Glomerular visceral epithelial cell (primary cell): ENCODE results near the gene AIG1.
"Not testable (repeated sequence)": the region's sequence is repeated elsewhere in the genome, so short reads cannot be mapped to it uniquely, and the experiment has no call there.

Experiments
- DNase-seq: peaks from one replicate; pipeline ENCODE4 v3.0.0-alpha.2; 2016; ENCODE audit errors: extremely low spot score

Gene AIG1

DNA sequence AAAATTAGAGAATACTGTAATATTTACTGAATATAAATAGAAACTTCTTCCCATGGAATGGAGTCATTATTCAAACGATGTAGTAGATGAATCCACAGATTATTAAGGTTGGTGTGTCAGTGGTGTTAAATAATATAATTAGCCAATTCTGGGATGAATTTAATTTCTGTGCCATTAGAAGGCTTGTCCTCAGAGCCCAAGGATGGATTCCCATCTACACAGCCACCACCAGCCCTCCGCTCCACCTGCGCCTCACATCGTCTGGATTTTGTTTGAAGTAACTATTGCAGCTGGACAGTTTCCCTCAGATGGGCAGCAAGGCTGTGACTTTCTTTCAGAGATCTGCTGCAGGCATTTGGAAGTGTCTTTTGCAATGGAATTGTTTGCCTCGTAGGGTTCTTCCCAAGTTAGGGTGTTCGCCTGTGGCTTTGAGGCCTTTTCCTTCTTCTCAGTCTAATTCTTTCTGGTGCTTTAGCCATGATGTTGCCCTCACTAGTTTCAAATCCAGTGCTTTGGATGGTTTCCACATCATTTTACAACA lies 104.7 kb downstream of the AIG1 start:
- DNase-seq: no peak

GRCh38 chr6:143166247-143166695 lies 105.6 kb downstream of the AIG1 start:
- no peak for DNase-seq

DNA sequence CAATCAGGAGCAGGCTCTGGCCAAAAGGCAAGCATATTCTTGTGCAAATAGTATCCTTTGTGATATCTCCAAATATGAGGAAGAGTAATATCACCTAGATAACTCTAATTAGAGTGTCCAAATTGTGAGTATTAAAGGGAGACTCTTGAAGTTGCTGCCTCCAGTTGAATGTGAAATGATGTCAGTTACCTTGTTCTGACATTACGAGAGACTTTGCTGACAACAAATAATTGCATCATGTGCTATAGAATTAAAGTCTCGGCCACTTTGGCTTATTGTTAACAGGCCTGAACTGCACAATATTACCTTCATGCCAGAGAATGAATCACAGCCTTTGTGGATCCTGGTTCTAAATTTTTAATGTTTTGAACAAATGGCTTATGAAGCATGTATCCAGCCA lies 106.5 kb downstream of the AIG1 start:
- no peak for DNase-seq

DNA sequence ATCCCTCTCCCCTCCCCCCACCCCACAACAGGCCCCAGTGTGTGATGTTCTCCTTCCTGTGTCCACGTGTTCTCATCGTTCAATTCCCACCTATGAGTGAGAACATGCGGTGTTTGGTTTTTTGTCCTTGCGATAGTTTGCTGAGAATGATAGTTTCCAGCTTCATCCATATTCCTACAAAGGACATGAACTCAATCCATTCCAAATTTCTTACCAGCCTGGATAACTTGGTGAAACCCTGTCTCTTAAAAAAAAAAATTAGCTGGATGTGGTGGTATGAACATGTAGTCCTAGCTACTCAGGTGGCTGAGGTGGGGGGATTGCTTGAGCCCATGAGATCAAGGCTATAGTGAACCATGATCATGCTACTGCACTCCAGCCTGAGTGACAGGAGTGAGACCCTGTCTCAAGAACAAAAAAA lies 107.7 kb downstream of the AIG1 start:
- not testable (repeated sequence) for DNase-seq

DNA sequence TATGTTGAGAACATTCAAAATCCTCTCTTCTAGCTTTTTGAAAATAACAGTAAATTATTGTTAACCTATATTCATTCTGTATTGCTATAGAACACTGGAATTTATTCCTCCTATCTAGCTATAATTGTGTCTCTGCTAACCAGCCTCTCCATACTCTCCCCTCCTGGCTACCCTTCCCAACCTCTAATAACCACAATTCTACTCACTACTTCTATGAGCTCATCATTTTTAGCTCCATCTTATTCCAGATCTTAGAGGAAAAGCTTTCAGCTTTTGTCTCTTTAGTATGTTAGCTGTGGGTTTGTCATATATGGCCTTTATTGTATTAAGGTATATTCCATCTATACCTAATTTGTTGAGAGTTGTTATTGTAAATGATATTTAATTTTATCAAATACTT lies 108.8 kb downstream of the AIG1 start:
- no peak for DNase-seq

DNA sequence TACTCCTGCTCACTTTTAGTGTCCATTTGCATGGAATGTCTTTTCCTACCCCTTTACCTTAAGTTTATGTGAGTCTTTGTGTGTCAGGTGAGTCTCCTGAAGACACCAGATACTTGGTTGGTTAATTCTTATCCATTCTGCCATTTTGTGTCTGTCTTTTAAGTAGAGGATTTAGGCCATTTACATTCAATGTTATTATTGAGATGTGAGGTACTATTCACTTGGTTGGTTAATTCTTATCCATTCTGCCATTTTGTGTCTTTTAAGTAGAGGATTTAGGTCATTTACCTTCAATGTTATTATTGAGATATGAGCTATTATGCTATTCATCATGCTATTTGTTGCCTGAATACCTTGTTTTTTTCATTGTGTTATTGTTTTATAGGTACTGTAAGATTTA lies 113.8 kb downstream of the AIG1 start:
- no peak for DNase-seq

- no peak for DNase-seq
Observed at GRCh38 chr6:143174951-143175350, 114.3 kb downstream of the AIG1 start.

DNA sequence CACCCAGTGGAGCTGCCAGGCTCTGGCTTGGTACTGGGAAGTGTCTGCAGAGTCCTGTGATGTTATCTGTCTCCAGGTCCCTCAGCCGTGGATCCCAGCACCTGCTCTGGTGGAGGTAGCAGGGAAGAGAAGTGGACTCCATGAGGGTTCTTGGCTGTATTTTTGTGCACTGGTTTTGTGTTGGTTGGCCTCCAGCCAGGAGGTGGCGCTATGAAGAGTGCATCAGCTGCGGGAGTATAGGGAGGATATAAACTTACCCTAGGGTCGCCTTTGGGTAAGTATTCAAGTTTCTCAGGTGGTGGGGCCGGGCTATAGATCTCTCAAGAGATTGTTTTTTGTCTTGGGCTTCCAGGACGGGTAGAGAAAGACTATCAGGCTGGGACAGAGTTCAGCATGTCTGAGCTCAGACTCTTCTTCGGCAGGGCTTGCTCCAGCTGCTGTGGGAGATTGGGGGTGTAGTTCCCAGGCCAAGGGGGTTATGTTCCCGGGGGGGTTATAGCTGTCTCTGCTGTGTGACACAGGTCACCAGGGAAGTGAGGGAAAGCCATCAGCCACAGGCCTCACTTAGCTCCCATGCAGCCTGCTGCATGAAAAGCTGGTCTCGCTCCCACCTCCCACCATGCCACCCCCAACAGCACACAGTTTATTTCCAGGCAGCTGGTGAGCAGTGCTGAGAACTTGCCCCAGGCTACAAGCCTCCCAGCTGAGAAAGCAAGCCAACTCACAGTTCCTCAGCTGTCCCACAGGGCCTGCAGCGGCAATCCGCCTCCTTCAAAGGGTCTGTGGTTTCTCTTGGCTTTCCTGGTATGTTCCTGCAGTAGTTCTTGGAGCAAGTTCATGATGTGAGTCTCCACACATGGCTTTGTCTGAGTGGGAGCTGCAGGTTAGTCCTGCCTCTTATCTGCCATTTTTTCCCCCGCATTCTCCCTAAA lies 115.7 kb downstream of the AIG1 start:
- DNase-seq: peak; percentile 37

DNA sequence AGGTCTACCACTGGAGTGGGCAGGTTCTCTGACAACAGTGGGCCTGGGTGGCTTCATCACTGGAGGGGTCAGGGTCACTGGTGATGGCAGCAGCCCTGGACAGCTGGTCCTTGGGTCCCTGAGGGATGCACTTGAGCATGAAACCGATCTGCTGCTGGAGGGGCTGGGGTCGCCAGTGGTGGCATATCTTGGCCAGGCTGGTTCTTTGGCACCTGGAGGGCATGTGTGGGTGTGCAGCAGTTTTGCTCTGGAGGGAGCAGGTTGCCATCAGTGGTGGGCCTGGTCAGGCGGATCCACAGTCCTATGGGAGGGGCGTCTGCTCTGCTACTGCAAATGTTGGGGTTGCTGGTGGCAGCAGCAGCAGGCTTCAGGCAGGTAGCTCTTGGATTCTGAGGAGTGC lies 117.0 kb downstream of the AIG1 start:
- DNase-seq: no peak

- DNase-seq: no peak
Observed at GRCh38 chr6:143179096-143179495, 118.4 kb downstream of the AIG1 start.

DNA sequence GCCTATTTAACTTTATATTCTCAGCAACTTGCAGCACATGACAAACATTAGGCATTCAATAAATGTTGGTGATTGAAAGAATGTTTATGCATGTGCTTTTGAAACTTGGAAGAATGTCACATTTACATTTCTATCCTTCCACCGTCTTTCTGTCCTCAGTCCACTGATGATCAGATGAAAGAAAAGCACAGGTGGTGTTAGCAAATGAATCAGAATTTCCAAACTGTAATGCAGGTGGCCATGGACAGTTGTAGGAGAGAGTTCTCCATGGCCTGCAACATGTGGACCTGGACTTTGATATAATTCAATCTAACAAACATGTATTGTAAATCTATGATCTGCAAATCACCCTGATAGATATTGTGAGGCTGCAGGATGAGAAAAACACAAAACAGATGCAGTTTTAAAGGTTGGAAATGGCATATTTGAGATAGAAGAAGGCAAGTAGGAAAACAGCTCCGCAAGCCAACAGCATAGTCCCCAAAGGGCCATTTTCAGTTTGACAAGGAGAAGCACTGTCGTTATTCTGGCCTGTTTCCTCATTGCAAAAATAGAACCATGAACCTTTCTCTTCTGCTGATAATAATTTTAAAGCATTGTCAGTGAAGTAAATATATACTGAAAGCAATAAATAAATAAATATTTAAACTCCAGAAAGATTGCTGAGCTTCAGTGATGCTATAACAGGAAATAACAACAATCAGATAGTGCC lies 119.4 kb downstream of the AIG1 start:
- DNase-seq: no peak

DNA sequence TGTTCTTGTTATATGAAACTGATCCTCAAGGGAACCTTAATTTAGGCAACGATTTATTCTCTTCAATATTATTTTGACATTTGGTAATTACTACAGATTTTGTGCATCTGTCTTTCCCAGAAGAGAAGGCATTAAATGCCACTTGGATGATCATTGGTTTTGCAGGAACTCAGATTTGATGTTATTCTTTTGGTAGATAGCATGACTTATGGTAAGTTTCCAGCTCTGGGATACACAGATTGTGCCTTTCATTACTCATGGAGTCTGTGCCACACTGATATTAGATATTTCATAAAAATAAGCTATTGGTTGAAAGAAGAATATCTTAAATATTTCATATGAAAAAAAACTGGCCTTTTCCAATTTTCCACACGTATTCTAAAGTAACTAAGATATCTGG lies 120.1 kb downstream of the AIG1 start:
- no peak for DNase-seq

GRCh38 chr6:143183666-143184065 lies 123.0 kb downstream of the AIG1 start:
- DNase-seq: peak; percentile 51

DNA sequence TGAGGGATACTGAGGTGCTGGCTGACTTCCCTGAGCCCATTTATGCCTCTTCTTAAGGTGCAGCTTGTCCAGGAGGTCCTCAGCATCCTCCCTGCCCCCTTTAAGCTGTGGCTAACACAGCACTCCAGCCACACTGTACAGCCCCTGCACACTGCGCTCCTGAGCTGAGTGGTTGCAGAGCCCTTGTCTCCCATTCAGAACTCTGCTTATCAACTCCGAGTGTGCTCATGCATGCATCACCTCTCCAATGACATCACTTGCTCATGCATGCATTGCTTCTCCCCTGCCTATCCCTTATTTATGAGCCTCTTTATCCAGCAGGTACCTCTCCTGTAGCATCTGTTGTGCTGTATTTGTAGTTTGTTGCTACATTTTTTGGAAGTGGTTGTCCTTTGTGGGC lies 124.6 kb downstream of the AIG1 start:
- DNase-seq: no peak

DNA sequence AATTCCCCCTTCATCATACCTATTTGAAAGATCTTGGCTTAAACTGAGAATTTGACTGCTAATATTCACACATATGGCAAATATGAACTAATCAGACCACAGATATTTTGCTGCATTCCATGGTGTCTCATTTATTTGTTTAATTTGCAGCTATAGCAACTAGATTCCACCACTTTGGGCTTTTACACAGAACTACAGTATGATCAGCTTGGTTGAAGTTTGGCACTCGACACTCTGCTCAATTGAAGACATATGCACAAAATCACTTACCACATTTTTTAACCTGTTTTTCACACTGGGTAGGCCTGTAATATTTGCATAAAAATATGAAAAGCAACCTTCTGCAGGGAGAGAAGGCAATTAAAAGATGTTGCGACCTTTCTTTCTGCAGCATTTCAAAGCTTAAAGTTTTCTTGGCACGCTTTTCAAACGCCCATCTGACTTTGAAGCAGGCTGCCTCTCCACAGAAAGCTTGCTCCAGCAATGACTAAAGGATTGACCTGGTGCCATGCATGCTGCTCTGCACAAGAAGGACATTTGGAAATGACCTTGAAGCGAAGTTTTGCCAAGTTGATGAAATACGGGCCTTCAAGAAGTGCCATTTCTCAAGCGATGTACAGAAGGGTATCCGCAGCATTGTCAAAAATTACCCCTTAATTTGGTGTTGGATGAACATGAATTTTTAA lies 126.7 kb downstream of the AIG1 start:
- DNase-seq: peak; percentile 54

GRCh38 chr6:143188292-143188691 lies 127.6 kb downstream of the AIG1 start:
- DNase-seq: no peak

GRCh38 chr6:143191361-143191760 lies 130.7 kb downstream of the AIG1 start:
- DNase-seq: no peak

GRCh38 chr6:143192766-143193165 lies 132.1 kb downstream of the AIG1 start:
- DNase-seq: no peak

- DNase-seq: no peak
Observed at GRCh38 chr6:143193571-143194094, 132.9 kb downstream of the AIG1 start.

DNA sequence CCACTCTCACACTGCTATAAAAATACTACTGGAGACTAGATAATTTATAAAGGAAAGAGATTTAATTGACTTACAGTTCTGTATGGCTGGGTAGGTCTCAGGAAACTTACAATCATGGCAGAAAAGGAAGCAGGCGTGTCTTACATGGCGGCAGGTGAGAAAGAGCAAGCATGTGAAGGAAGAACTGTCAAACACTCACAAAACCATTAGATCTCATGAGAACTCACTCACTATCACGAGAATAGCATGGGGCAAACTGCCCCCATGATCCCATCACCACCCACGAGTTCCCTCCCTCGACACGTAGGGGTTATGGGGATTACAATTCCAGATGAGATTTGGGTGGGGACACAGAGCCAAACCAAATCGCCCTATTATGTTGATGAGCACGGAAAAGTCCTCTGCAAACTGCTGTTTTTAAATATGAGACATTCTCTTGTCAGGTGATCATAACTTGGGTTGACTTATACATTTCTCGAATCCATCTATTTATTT lies 133.5 kb downstream of the AIG1 start:
- DNase-seq: no peak

DNA sequence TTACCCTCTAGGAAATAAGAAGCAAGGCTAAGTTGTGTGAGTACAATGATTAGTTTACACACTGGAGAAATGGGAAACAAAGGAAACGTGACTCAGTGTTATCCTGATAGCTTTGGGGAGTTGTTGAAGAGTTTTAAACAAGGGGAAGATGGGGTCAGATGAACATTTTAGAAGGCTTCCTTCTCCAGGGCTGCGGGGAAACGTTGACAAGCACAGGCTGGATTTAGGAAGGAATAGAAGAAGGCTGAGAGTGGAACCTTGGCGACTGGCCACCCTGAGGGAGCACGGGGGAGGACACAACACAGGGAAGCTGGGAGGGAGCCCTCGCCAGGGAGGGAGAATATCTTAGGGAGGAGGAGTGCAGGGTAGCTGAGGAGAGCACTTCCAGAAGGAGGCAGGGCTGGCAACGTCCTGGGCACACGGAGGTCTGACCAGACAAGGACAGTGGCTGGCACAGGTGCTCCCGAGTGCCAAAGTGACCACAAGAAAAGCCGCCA lies 134.7 kb downstream of the AIG1 start:
- no peak for DNase-seq
